ENCODE measurements around the gene WWC2.

Gene WWC2

DNA sequence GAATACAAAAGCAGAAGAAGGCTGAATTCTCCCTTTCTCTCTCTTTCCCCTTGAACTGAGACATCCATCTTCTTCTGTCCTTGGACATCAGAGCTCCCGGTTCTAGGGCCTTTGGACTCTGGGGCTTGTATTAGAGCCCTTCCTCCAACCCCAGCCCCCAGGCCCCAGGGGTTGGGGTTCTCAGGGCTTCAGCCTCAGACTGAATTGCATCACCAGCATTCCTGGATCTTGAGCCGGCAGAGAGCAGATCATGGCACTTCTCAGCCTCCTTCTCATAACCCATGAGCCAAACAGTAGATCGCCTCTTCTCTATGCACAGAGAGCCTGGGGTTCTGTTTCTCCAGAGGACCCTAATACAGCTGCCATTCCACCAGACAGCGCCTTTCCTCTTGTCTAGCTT, 248.5 kb downstream of the WWC2 start:
- peaks cover 0 to 3% (median 0%) of the 10 kb centered on the region in 5 donors for H3K27me3 ChIP-seq (ENCODE audit: control insufficient read depth in 5 of 5, insufficient read depth in 4 of 5, low read length in 5 of 5)

DNA sequence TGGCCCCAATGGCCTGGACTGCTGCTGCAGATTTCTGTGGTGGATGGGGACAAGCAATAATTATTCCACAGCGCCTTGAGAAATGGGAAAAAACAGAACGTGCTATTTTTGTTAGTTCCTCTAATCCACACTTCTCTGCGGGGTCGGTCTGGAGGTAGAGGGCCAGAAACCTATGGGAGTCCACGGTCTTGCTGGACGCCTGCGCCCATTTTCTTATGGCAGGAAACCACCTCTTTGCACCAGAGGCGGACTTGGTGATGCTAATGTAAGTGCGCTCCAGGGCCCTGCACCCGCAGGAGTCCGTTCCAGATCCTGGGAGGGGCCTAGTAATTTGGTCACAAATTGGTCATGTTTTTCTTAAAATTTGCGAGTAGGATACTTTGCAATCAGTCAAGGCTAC, 249.1 kb downstream of the WWC2 start:
- no peak overlapping the region for H3K27ac ChIP-seq (ENCODE audit: low read depth, low read length)
- H3K4me1 ChIP-seq (ENCODE audit: control insufficient read depth in 5 of 5, insufficient read depth in 5 of 5, low read length in 5 of 5), result peaks cover 0 to 32% (median 7%) of the 10 kb centered on the region in 5 donors
- H3K27me3 ChIP-seq (ENCODE audit: control insufficient read depth in 5 of 5, insufficient read depth in 4 of 5, low read length in 5 of 5), result peaks cover 0 to 3% (median 0%) of the 10 kb centered on the region in 5 donors
- no peaks in the 10 kb centered on the region for H3K36me3 ChIP-seq (ENCODE audit: control insufficient read depth in 5 of 5, insufficient read depth in 5 of 5, low read length in 5 of 5)
- H3K9ac ChIP-seq (ENCODE audit: low read length in 5 of 5), result no peak overlapping the region
- no peaks in the 10 kb centered on the region for H3K9me3 ChIP-seq (ENCODE audit: control insufficient read depth in 5 of 5, low read length in 5 of 5)
- H3K4me3 ChIP-seq (ENCODE audit: low read depth in 1 of 5, low read length in 5 of 5), result peak overlapping the region in 1 of 5 donors; percentile 17

More for the DNA sequence above, 248.5 kb downstream of the WWC2 start:
- Histone ChIP-seq H3K36me3 (ENCODE audit: control insufficient read depth in 5 of 5, insufficient read depth in 5 of 5, low read length in 5 of 5) (no peaks in the 10 kb centered on the region), H3K4me3 (ENCODE audit: low read depth in 1 of 5, low read length in 5 of 5) (no peak overlapping the region), H3K27ac (ENCODE audit: low read depth, low read length) (no peak overlapping the region), H3K4me1 (ENCODE audit: control insufficient read depth in 5 of 5, insufficient read depth in 5 of 5, low read length in 5 of 5) (peaks cover 0 to 37% (median 11%) of the 10 kb centered on the region in 5 donors), H3K9me3 (ENCODE audit: control insufficient read depth in 5 of 5, low read length in 5 of 5) (no peaks in the 10 kb centered on the region), H3K9ac (ENCODE audit: low read length in 5 of 5) (no peak overlapping the region)

DNA sequence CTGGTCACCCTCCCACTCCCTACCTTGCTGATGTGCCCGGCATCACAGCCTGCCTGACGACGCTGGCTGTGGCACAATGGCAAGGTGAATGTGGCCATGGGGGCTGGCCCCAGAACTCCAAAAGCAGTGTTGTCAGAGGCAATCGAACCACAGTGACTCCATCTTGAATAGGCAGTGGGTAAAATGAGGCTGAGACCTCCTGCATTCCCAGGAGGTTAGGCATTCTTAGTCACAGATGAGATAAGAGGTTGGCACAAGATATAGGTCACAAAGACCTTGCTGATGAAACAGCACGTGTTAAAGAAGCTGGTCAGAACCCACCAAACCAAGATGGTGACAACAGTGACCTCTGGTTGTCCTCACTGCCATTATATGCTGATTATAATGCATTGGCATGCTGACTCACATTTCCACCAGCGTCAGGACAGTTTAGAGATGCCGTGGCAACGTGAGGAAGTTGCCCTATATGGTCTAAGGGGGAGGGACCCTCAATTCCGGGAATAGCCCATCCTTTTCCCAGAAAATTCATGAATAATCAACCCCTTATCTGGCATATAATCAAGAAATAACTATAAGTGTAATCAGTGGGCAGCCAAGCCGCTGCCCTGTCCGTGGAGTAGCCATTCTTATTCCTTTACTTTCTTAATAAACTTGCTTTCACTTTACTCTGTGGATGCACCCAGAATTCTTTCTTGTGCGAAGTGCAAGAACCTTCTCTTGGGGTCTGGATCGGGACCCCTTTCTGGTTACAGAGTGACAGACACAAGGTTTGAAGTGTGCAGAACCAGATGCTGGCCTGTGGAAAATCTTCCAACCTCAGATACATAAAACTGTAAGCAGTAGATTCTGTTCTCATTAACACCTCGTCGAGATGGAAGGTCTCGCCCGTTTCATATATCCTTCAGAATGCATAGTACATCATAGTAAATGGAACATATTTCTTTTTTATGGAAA, 249.9 kb downstream of the WWC2 start:
- Histone ChIP-seq H3K9me3 (ENCODE audit: control insufficient read depth in 5 of 5, low read length in 5 of 5) (no peaks in the 10 kb centered on the region), H3K27me3 (ENCODE audit: control insufficient read depth in 5 of 5, insufficient read depth in 4 of 5, low read length in 5 of 5) (peaks cover 0 to 3% (median 0%) of the 10 kb centered on the region in 5 donors), H3K4me3 (ENCODE audit: low read depth in 1 of 5, low read length in 5 of 5) (no peak overlapping the region), H3K4me1 (ENCODE audit: control insufficient read depth in 5 of 5, insufficient read depth in 5 of 5, low read length in 5 of 5) (peaks cover 0 to 25% (median 5%) of the 10 kb centered on the region in 5 donors), H3K36me3 (ENCODE audit: control insufficient read depth in 5 of 5, insufficient read depth in 5 of 5, low read length in 5 of 5) (no peaks in the 10 kb centered on the region), H3K9ac (ENCODE audit: low read length in 5 of 5) (no peak overlapping the region), H3K27ac (ENCODE audit: low read depth, low read length) (no peak overlapping the region)

DNA sequence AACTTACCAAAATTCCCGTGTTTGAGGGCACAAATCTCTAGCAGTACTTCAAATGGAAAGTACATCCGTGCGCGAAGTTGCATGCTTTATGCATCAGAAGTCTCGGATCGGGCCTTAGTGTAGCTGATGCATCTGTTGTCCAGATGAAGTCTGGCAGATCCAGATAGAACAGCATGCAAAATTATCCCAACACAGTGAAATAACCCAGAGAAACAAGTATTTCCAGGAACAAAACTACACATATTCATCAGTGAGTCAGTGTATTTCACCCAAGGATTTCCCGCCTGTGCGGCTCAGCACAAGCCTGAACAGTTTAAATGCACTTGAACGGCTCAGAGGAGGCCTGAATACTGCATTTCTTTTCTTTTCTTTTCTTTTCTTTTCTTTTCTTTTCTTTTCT, 250.6 kb downstream of the WWC2 start:
- H3K27ac ChIP-seq (ENCODE audit: low read depth, low read length), result no peak overlapping the region
- H3K27me3 ChIP-seq (ENCODE audit: control insufficient read depth in 5 of 5, insufficient read depth in 4 of 5, low read length in 5 of 5), result peaks cover 0 to 3% (median 0%) of the 10 kb centered on the region in 5 donors
- no peak overlapping the region for H3K4me3 ChIP-seq (ENCODE audit: low read depth in 1 of 5, low read length in 5 of 5)
- H3K9ac ChIP-seq (ENCODE audit: low read length in 5 of 5), result no peak overlapping the region
- H3K9me3 ChIP-seq (ENCODE audit: control insufficient read depth in 5 of 5, low read length in 5 of 5), result no peaks in the 10 kb centered on the region
- H3K4me1 ChIP-seq (ENCODE audit: control insufficient read depth in 5 of 5, insufficient read depth in 5 of 5, low read length in 5 of 5), result peaks cover 0 to 25% (median 5%) of the 10 kb centered on the region in 5 donors
- H3K36me3 ChIP-seq (ENCODE audit: control insufficient read depth in 5 of 5, insufficient read depth in 5 of 5, low read length in 5 of 5), result no peaks in the 10 kb centered on the region

DNA sequence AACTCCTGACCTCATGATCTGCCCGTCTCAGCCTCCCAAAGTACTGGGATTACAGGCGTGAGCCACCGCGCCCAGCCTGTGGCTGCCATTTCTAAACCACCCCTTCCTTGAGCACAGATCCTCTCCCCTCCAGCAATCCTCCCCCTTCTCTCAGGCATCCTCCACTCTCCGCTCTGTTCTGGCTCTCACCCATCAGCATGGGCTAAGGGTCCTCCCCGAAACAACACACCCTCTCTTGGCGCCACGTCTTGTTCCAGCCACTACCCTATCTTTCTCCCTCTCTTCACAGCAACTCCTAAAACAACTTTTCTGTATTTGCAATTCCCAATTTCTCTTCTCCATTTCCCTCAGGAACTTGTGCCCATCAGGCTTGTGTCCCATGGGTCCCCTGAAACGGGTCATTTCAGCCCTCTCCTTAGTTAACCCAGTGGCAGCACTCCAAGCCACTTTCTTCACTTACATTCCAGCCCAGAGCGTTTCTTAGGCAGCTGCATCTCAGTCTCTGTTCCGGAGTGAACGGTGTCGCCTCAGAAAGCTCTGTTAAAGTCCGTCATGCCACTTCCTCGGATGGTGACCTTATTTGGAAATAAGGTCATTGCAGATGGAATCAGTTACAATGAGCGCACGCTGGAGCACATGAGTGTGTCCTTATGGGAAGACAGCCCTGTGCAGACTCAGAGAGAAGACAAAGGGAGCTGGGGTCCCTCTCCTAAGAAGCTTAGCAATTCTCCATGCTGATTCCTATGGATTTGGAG, 251.4 kb downstream of the WWC2 start:
- peaks cover 0 to 3% (median 0%) of the 10 kb centered on the region in 5 donors for H3K27me3 ChIP-seq (ENCODE audit: control insufficient read depth in 5 of 5, insufficient read depth in 4 of 5, low read length in 5 of 5)
- H3K27ac ChIP-seq (ENCODE audit: low read depth, low read length), result no peak overlapping the region
- H3K4me3 ChIP-seq (ENCODE audit: low read depth in 1 of 5, low read length in 5 of 5), result peak overlapping the region in 1 of 5 donors; percentile 12
- H3K4me1 ChIP-seq (ENCODE audit: control insufficient read depth in 5 of 5, insufficient read depth in 5 of 5, low read length in 5 of 5), result peaks cover 0 to 25% (median 5%) of the 10 kb centered on the region in 5 donors
- no peak overlapping the region for H3K9ac ChIP-seq (ENCODE audit: low read length in 5 of 5)
- H3K9me3 ChIP-seq (ENCODE audit: control insufficient read depth in 5 of 5, low read length in 5 of 5), result no peaks in the 10 kb centered on the region
- H3K36me3 ChIP-seq (ENCODE audit: control insufficient read depth in 5 of 5, insufficient read depth in 5 of 5, low read length in 5 of 5), result no peaks in the 10 kb centered on the region

DNA sequence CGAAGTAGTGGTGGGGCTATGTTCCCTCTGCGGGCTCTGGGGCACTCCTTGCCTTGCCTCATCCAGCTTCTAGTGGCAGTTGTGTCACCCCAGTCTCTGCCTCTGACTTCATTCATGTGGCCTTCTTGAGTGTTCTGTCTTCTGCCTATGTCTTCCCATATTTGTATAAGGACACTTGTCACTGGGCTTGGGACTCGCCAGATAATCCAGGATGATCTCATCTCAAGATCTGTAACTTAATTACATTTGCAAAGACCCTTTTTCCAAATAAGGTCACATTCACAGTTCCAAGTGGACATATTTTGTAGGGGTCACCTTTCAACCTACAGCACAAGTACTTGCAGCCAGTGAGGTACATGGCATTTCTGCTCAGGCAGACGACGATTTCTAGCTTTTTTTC, 253.5 kb downstream of the WWC2 start:
- Histone ChIP-seq H3K9me3 (ENCODE audit: control insufficient read depth in 5 of 5, low read length in 5 of 5) (no peaks in the 10 kb centered on the region), H3K4me1 (ENCODE audit: control insufficient read depth in 5 of 5, insufficient read depth in 5 of 5, low read length in 5 of 5) (peaks cover 0 to 23% (median 4%) of the 10 kb centered on the region in 5 donors), H3K9ac (ENCODE audit: low read length in 5 of 5) (no peak overlapping the region), H3K27ac (ENCODE audit: low read depth, low read length) (no peak overlapping the region), H3K36me3 (ENCODE audit: control insufficient read depth in 5 of 5, insufficient read depth in 5 of 5, low read length in 5 of 5) (no peaks in the 10 kb centered on the region), H3K4me3 (ENCODE audit: low read depth in 1 of 5, low read length in 5 of 5) (no peak overlapping the region), H3K27me3 (ENCODE audit: control insufficient read depth in 5 of 5, insufficient read depth in 4 of 5, low read length in 5 of 5) (peaks cover 0 to 3% (median 0%) of the 10 kb centered on the region in 5 donors)

DNA sequence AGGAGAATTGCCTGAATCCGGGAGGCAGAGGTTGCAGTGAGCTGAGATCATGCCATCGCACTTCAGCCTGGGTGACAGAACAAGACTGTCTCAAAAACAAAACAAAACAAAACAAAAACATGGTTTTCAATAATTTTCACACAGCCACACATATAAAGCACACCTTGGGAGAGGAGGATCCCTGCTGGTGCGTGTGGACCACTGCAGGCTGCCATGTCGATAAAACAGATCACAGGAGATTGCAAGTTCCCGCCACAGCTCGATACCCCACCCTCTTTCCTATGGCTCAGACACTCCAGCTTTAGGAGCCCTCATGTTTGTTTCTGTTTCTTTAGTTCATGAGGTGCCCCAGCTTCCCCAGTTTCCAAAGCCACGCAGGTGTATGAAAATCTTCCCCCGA, 254.5 kb downstream of the WWC2 start:
- Histone ChIP-seq H3K9ac (ENCODE audit: low read length in 5 of 5) (no peak overlapping the region), H3K4me3 (ENCODE audit: low read depth in 1 of 5, low read length in 5 of 5) (no peak overlapping the region), H3K9me3 (ENCODE audit: control insufficient read depth in 5 of 5, low read length in 5 of 5) (no peaks in the 10 kb centered on the region), H3K36me3 (ENCODE audit: control insufficient read depth in 5 of 5, insufficient read depth in 5 of 5, low read length in 5 of 5) (no peaks in the 10 kb centered on the region), H3K27ac (ENCODE audit: low read depth, low read length) (no peak overlapping the region), H3K27me3 (ENCODE audit: control insufficient read depth in 5 of 5, insufficient read depth in 4 of 5, low read length in 5 of 5) (peaks cover 0 to 3% (median 0%) of the 10 kb centered on the region in 5 donors), H3K4me1 (ENCODE audit: control insufficient read depth in 5 of 5, insufficient read depth in 5 of 5, low read length in 5 of 5) (peaks cover 0 to 13% (median 0%) of the 10 kb centered on the region in 5 donors)

DNA sequence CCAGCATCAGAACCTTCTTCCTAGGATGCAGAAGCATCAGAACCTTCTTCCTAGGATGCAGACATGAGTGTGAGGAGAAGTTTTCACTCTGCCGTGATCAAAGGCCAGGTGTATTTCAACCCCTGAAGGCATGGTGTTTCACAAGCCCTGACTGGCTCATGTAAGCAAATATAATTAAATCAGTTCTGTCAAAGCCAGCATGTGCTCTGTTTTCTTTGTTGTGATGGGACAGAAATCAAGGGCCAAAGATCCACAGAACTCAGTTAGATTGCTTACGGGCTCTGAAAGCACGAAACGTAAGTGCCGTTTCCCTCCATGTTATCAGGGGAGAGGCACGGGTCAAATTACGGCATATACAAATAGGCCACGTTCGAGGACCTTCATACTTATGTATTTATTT, 255.2 kb downstream of the WWC2 start:
- no peak overlapping the region for H3K9ac ChIP-seq (ENCODE audit: low read length in 5 of 5)
- H3K27ac ChIP-seq (ENCODE audit: low read depth, low read length), result no peak overlapping the region
- peaks cover 0 to 3% (median 0%) of the 10 kb centered on the region in 5 donors for H3K27me3 ChIP-seq (ENCODE audit: control insufficient read depth in 5 of 5, insufficient read depth in 4 of 5, low read length in 5 of 5)
- peaks cover 0 to 9% (median 0%) of the 10 kb centered on the region in 5 donors for H3K4me1 ChIP-seq (ENCODE audit: control insufficient read depth in 5 of 5, insufficient read depth in 5 of 5, low read length in 5 of 5)
- no peak overlapping the region for H3K4me3 ChIP-seq (ENCODE audit: low read depth in 1 of 5, low read length in 5 of 5)
- H3K36me3 ChIP-seq (ENCODE audit: control insufficient read depth in 5 of 5, insufficient read depth in 5 of 5, low read length in 5 of 5), result no peaks in the 10 kb centered on the region
- no peaks in the 10 kb centered on the region for H3K9me3 ChIP-seq (ENCODE audit: control insufficient read depth in 5 of 5, low read length in 5 of 5)

DNA sequence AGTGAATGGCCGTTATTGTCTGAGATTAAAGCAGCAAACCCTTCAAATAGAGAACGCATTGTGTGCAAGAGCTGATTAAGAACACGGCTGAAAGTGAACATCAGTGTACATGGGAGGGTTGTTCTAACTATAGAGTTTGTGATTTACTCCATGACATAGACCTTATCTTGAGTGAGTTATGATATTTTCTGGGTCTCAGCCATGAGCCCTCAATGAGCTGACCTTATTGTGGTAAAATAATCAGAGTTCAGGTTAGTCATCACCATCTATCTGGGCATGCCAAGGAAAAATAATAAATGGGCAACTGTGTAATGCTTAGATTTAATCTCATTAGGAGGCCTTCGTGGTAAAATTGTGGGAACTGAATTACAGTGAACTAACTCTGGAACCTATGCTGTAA, 256.3 kb downstream of the WWC2 start:
- H3K4me1 ChIP-seq (ENCODE audit: control insufficient read depth in 5 of 5, insufficient read depth in 5 of 5, low read length in 5 of 5), result peaks cover 0 to 6% (median 0%) of the 10 kb centered on the region in 5 donors
- no peak overlapping the region for H3K4me3 ChIP-seq (ENCODE audit: low read depth in 1 of 5, low read length in 5 of 5)
- peaks cover 0 to 3% (median 0%) of the 10 kb centered on the region in 5 donors for H3K27me3 ChIP-seq (ENCODE audit: control insufficient read depth in 5 of 5, insufficient read depth in 4 of 5, low read length in 5 of 5)
- no peak overlapping the region for H3K27ac ChIP-seq (ENCODE audit: low read depth, low read length)
- H3K36me3 ChIP-seq (ENCODE audit: control insufficient read depth in 5 of 5, insufficient read depth in 5 of 5, low read length in 5 of 5), result no peaks in the 10 kb centered on the region
- no peaks in the 10 kb centered on the region for H3K9me3 ChIP-seq (ENCODE audit: control insufficient read depth in 5 of 5, low read length in 5 of 5)
- H3K9ac ChIP-seq (ENCODE audit: low read length in 5 of 5), result no peak overlapping the region

Data from subcutaneous abdominal adipose tissue (tissue), 5 donors.